Caco-2 (cell line): ENCODE data around the gene DMAC2L. TPM values are rescaled to one million over a fixed set of nuclear protein-coding genes. Genes with fewer than 3 reads are reported as not detected.
"Not testable (repeated sequence)": the region's sequence is repeated elsewhere in the genome, so short reads cannot be mapped to it uniquely, and the experiment has no call there.

Experiments
- BruUV-seq: library from RNA; stranded (reverse); fragments of 400-500 nt; replicated peaks from 2 replicates; lab custom pipeline; 2021; lab: Mats Ljungman, UMichigan
- CTCF ChIA-PET: fragments of 300-600 bp; sonication (Branson Sonifier 250); formaldehyde crosslinking; loops from one replicate; lab custom pipeline; 2022; ENCODE audit warnings: antibody characterized with exemption; lab: Charles Lee
- POLR2A ChIA-PET: fragments of 300-600 bp; sonication (Branson Sonifier 250); formaldehyde crosslinking; loops from one replicate; lab custom pipeline; 2022; ENCODE audit warnings: antibody characterized with exemption; lab: Charles Lee
- DNase-seq, 2 experiments: peaks; one replicate each; pipeline versions ENCODE4 v3.0.0 to v3.0.0-alpha.2; 2020 to 2022
- H3K27me3 ChIP-seq: replicated peaks from 2 replicates; pipeline ENCODE4 v1.6.0; 2011; ENCODE audit warnings: low read length; ENCODE audit not compliant: control insufficient read depth, insufficient read depth
- H3K36me3 ChIP-seq: 2 replicates; pipeline ENCODE4 v1.5.1; 2011; ENCODE audit warnings: low read length; ENCODE audit not compliant: control insufficient read depth, insufficient read depth
- H3K4me1 ChIP-seq: fragments of 250-450 bp; sonication (Bioruptor Pico); 2 replicates; pipeline ENCODE4 v1.5.1; 2020; ENCODE audit warnings: mild to moderate bottlenecking
- H3K4me3 ChIP-seq: 2 replicates; pipeline ENCODE4 v1.5.1; 2011; ENCODE audit warnings: low read depth, mild to moderate bottlenecking, control low read depth, low read length
- H3K9me3 ChIP-seq: fragments of 250-450 bp; sonication (Bioruptor Pico); 2 replicates; pipeline ENCODE4 v1.5.1; 2020; ENCODE audit warnings: mild to moderate bottlenecking, moderate library complexity
- H3K27ac Mint-ChIP-seq: one replicate; pipeline ENCODE4 v1.8.0; 2022; ENCODE audit warnings: mixed read lengths; ENCODE audit not compliant: unreplicated experiment
- H3K27me3 Mint-ChIP-seq: one replicate; pipeline ENCODE4 v1.8.0; 2022; ENCODE audit warnings: mixed read lengths; ENCODE audit not compliant: insufficient read depth, unreplicated experiment
- H3K36me3 Mint-ChIP-seq: one replicate; pipeline ENCODE4 v1.8.0; 2022; ENCODE audit warnings: mild to moderate bottlenecking, mixed read lengths; ENCODE audit not compliant: insufficient read depth, unreplicated experiment
- H3K4me1 Mint-ChIP-seq: one replicate; pipeline ENCODE4 v1.8.0; 2022; ENCODE audit warnings: low read depth, mixed read lengths; ENCODE audit not compliant: unreplicated experiment
- H3K4me3 Mint-ChIP-seq: one replicate; pipeline ENCODE4 v1.8.0; 2022; ENCODE audit warnings: mild to moderate bottlenecking, moderate library complexity, mixed read lengths; ENCODE audit not compliant: unreplicated experiment
- H3K9me3 Mint-ChIP-seq: one replicate; pipeline ENCODE4 v1.8.0; 2022; ENCODE audit warnings: mixed read lengths; ENCODE audit not compliant: unreplicated experiment
- intact Hi-C: fragments of 100-400 bp; cut with micrococcal nuclease; formaldehyde crosslinking; loops from one replicate; pipeline ENCODE4 v1.10.0; 2022; ENCODE audit not compliant: unreplicated experiment
- total RNA-seq: library from RNA; stranded (reverse); gene quantifications from 2 replicates; pipeline ENCODE4 v1.2.3, GENCODE V29; 2022
- TF ChIP-seq, protein P1 (sequence below), 2 experiments: fragments of 200-600 bp in 1 of 2; IDR thresholded peaks; 1 replicate in 1 of 2; 2 replicates in 1 of 2; pipeline versions ENCODE4 v1.5.1 to v1.8.0; 2011 to 2022; ENCODE audit warnings: antibody characterized with exemption in 1 of 2, control low read depth in 1 of 2, inconsistent platforms in 1 of 2, low read depth in 1 of 2, low read length in 1 of 2, mild to moderate bottlenecking in 1 of 2, moderate library complexity in 1 of 2; ENCODE audit not compliant: insufficient read depth in 1 of 2, severe bottlenecking in 1 of 2, unreplicated experiment in 1 of 2

Gene DMAC2L
- total RNA-seq, 1 experiment from 2014 or later = 27.6 TPM

GRCh38 chr14:50363714-50364111, 51.6 kb downstream of the DMAC2L start:
- Histone ChIP-seq H3K36me3 (no peaks in the 10 kb centered on the region), H3K4me3 (no peak overlapping the region), H3K4me1 (peaks cover 10% of the 10 kb centered on the region), H3K27me3 (no peaks in the 10 kb centered on the region), H3K9me3 (no peaks in the 10 kb centered on the region)
- intact Hi-C loops = no loop called here
- DNase-seq = no peak
- no TSS peak for BruUV-seq
- no peak overlapping the region for H3K4me3 Mint-ChIP-seq
- H3K4me1 Mint-ChIP-seq = peaks cover 7% of the 10 kb centered on the region
- H3K9me3 Mint-ChIP-seq = no peaks in the 10 kb centered on the region
- H3K27ac Mint-ChIP-seq = no peak overlapping the region
- ChIA-PET CTCF (no interaction called here), POLR2A (no interaction called here)
- TF ChIP-seq, protein P1, sequence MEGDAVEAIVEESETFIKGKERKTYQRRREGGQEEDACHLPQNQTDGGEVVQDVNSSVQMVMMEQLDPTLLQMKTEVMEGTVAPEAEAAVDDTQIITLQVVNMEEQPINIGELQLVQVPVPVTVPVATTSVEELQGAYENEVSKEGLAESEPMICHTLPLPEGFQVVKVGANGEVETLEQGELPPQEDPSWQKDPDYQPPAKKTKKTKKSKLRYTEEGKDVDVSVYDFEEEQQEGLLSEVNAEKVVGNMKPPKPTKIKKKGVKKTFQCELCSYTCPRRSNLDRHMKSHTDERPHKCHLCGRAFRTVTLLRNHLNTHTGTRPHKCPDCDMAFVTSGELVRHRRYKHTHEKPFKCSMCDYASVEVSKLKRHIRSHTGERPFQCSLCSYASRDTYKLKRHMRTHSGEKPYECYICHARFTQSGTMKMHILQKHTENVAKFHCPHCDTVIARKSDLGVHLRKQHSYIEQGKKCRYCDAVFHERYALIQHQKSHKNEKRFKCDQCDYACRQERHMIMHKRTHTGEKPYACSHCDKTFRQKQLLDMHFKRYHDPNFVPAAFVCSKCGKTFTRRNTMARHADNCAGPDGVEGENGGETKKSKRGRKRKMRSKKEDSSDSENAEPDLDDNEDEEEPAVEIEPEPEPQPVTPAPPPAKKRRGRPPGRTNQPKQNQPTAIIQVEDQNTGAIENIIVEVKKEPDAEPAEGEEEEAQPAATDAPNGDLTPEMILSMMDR (IDR thresholded peaks at IDR 0.05; ENCODE audit: insufficient read depth in 1 of 2, low read depth in 1 of 2, low read length in 1 of 2, severe bottlenecking in 1 of 2, unreplicated experiment in 1 of 2) = no peak
- no peaks in the 10 kb centered on the region for H3K27me3 Mint-ChIP-seq
- H3K36me3 Mint-ChIP-seq = no peaks in the 10 kb centered on the region

GRCh38 chr14:50364792-50365191, 52.7 kb downstream of the DMAC2L start:
- Mint-ChIP-seq H3K4me1 (peaks cover 7% of the 10 kb centered on the region), H3K4me3 (no peak overlapping the region), H3K27me3 (no peaks in the 10 kb centered on the region), H3K36me3 (no peaks in the 10 kb centered on the region), H3K27ac (no peak overlapping the region), H3K9me3 (no peaks in the 10 kb centered on the region)
- no peak for DNase-seq
- H3K36me3 ChIP-seq = no peaks in the 10 kb centered on the region
- ChIA-PET POLR2A (no interaction called here), CTCF (interaction anchor here (1.2 kb wide), 1 partner anchor 44 kb away, joined by 4 read pairs; no protein-coding TSS in a partner anchor)
- no peaks in the 10 kb centered on the region for H3K27me3 ChIP-seq
- TF ChIP-seq, protein P1 (IDR thresholded peaks at IDR 0.05; ENCODE audit: insufficient read depth in 1 of 2, low read depth in 1 of 2, low read length in 1 of 2, severe bottlenecking in 1 of 2, unreplicated experiment in 1 of 2) = no peak
- BruUV-seq = no TSS peak
- no peak overlapping the region for H3K4me3 ChIP-seq
- intact Hi-C loops = no loop called here
- H3K9me3 ChIP-seq = no peaks in the 10 kb centered on the region
- H3K4me1 ChIP-seq = peaks cover 10% of the 10 kb centered on the region

GRCh38 chr14:50365572-50365971, 53.4 kb downstream of the DMAC2L start:
- POLR2A ChIA-PET, H3K27me3 Mint-ChIP-seq, H3K4me1 ChIP-seq, H3K36me3 ChIP-seq, intact Hi-C loops, H3K27ac Mint-ChIP-seq, BruUV-seq, H3K9me3 ChIP-seq, H3K4me3 ChIP-seq, H3K36me3 Mint-ChIP-seq, H3K9me3 Mint-ChIP-seq, H3K4me1 Mint-ChIP-seq, H3K4me3 Mint-ChIP-seq, H3K27me3 ChIP-seq, DNase-seq: not testable (repeated sequence)
- CTCF ChIA-PET = interaction anchor here (1.2 kb wide), 1 partner anchor 45 kb away, joined by 4 read pairs; no protein-coding TSS in a partner anchor

DNA sequence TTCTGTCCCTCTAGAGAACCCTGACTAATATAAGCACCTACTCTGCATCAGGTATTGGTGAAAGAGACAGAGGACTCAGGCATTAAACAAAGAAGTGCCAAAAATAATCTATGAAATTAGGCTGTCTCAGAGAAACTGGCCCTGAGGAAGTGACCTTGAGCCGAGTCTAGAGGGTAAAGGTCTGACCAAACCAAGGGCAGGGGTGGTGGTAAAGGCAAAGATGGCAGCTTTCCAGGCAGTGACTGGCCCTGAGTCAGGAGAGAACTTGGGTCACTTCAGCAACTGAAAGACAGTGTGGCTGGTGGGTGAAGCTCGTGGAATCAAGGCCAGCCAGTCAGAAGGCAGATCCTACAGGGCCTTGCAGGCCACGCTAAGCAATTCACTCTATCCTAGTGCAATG, 54.0 kb downstream of the DMAC2L start:
- Mint-ChIP-seq H3K36me3 (no peaks in the 10 kb centered on the region), H3K27me3 (no peaks in the 10 kb centered on the region), H3K27ac (no peak overlapping the region), H3K9me3 (no peaks in the 10 kb centered on the region), H3K4me1 (peaks cover 7% of the 10 kb centered on the region), H3K4me3 (no peak overlapping the region)
- DNase-seq = no peak
- no peak overlapping the region for H3K4me3 ChIP-seq
- ChIA-PET POLR2A (no interaction called here), CTCF (no interaction called here)
- TF ChIP-seq, protein P1 (IDR thresholded peaks at IDR 0.05; ENCODE audit: insufficient read depth in 1 of 2, low read depth in 1 of 2, low read length in 1 of 2, severe bottlenecking in 1 of 2, unreplicated experiment in 1 of 2) = no peak
- H3K27me3 ChIP-seq = no peaks in the 10 kb centered on the region
- intact Hi-C loops = no loop called here
- no peaks in the 10 kb centered on the region for H3K36me3 ChIP-seq
- BruUV-seq = no TSS peak
- H3K9me3 ChIP-seq = no peaks in the 10 kb centered on the region
- peaks cover 10% of the 10 kb centered on the region for H3K4me1 ChIP-seq
